K562 (cell line): Measurements from ENCODE around the gene SPTBN4. TPM values are rescaled to one million over a fixed set of nuclear protein-coding genes. Genes with fewer than 3 reads are reported as not detected.

Experiments
- DACH1 ChIP-seq: fragments of 450-650 bp; IDR thresholded peaks from 2 replicates; pipeline ENCODE4 v1.6.1; 2018; ENCODE audit not compliant: partially characterized antibody
- E2F8 ChIP-seq: fragments of 450-650 bp; IDR thresholded peaks from 2 replicates; pipeline ENCODE4 v1.7.1; 2018; ENCODE audit warnings: mild to moderate bottlenecking, low read depth; ENCODE audit not compliant: partially characterized antibody
- GATAD2B ChIP-seq: fragments of 450-650 bp; IDR thresholded peaks from 2 replicates; pipeline ENCODE4 v1.6.1; 2017; ENCODE audit warnings: mild to moderate bottlenecking, borderline replicate concordance
- HIVEP1 ChIP-seq: fragments of 250-450 bp; sonication (Bioruptor Pico); IDR thresholded peaks from 2 replicates; pipeline ENCODE4 v1.4.0; 2020; ENCODE audit warnings: mild to moderate bottlenecking
- KAT7 ChIP-seq: sonication (generic); formaldehyde crosslinking; IDR thresholded peaks from 2 replicates; pipeline ENCODE4 v1.8.0; 2022; ENCODE audit warnings: missing genetic modification reagents, mild to moderate bottlenecking, borderline replicate concordance
- MEF2A ChIP-seq: IDR thresholded peaks from 2 replicates; pipeline ENCODE4 v1.6.1; 2011; ENCODE audit warnings: low read depth, mild to moderate bottlenecking, low read length, moderate library complexity; ENCODE audit not compliant: control insufficient read depth
- NELFE ChIP-seq: IDR thresholded peaks from 2 replicates; pipeline ENCODE4 v1.6.1; 2011; ENCODE audit warnings: mild to moderate bottlenecking; ENCODE audit not compliant: insufficient read depth, insufficient read length
- PCBP2 ChIP-seq: fragments of 200-400 bp; formaldehyde crosslinking; IDR thresholded peaks from 2 replicates; pipeline ENCODE4 v1.6.1; 2018; ENCODE audit warnings: low read length, low read depth, mild to moderate bottlenecking, moderate library complexity; ENCODE audit not compliant: poor library complexity, severe bottlenecking
- POLR2AphosphoS5 ChIP-seq: IDR thresholded peaks from 2 replicates; pipeline ENCODE4 v1.6.1; 2011; ENCODE audit warnings: mild to moderate bottlenecking, low read depth, low read length, moderate library complexity; ENCODE audit not compliant: control insufficient read depth, insufficient read depth
- RAD51 ChIP-seq: fragments of 450-650 bp; IDR thresholded peaks from 2 replicates; pipeline ENCODE4 v1.7.1; 2016; ENCODE audit warnings: low read depth, mild to moderate bottlenecking, borderline replicate concordance
- RB1 ChIP-seq: fragments of 450-650 bp; IDR thresholded peaks from 2 replicates; pipeline ENCODE4 v1.6.1; 2017; ENCODE audit warnings: low read depth, mild to moderate bottlenecking
- RERE ChIP-seq: sonication (generic); formaldehyde crosslinking; IDR thresholded peaks from 2 replicates; pipeline ENCODE4 v1.8.0; 2023; ENCODE audit warnings: missing genetic modification reagents, mild to moderate bottlenecking, borderline replicate concordance
- SAP30 ChIP-seq: fragments of 200-600 bp; sonication (generic); IDR thresholded peaks from 2 replicates; pipeline ENCODE4 v1.6.1; 2012; ENCODE audit warnings: borderline replicate concordance, low read depth, mild to moderate bottlenecking, moderate library complexity, low read length, control low read depth, inconsistent platforms; ENCODE audit not compliant: insufficient read depth, poor library complexity, severe bottlenecking
- SIX5 ChIP-seq, 2 experiments: IDR thresholded peaks; 2 replicates each; pipeline ENCODE4 v1.6.1; 2011; ENCODE audit warnings: low read length in 2 of 2, borderline replicate concordance in 1 of 2, low read depth in 1 of 2, mild to moderate bottlenecking in 1 of 2, moderate library complexity in 1 of 2; ENCODE audit not compliant: insufficient read depth in 1 of 2
- SP1 ChIP-seq: sonication (generic); formaldehyde crosslinking; IDR thresholded peaks from 2 replicates; pipeline ENCODE4 v1.8.1; 2022; ENCODE audit warnings: mild to moderate bottlenecking, missing genetic modification reagents
- TFE3 ChIP-seq: fragments of 450-650 bp; formaldehyde crosslinking; IDR thresholded peaks from 2 replicates; pipeline ENCODE4 v1.4.0; 2020; ENCODE audit warnings: mild to moderate bottlenecking, mixed read lengths
- YBX1 ChIP-seq: fragments of 450-650 bp; IDR thresholded peaks from 2 replicates; pipeline ENCODE4 v1.7.1; 2016; ENCODE audit warnings: mild to moderate bottlenecking
- polyA plus RNA-seq, 8 experiments: library from polyadenylated mRNA; depleted of rRNA in 4 of 8; stranded (reverse) in 5 of 8; unstranded in 3 of 8; fragments of >200 nt; fragmentation: Nextera tagmentation in 2 of 8; fragmentation: Illumina TruSeq in 1 of 8; extraction: Ambion mirVana in 2 of 8; extraction: Trizol in 1 of 8; gene quantifications; 2 replicates each; pipeline versions ENCODE4 v1.2.1 to v1.2.3, GENCODE V29; 2011 to 2014; ENCODE audit warnings: inconsistent platforms in 1 of 8, missing spikeins in 1 of 8
- total RNA-seq, 7 experiments: library from RNA; depleted of rRNA in 6 of 7; stranded (reverse); fragments of >200 nt in 6 of 7; fragmentation: Illumina TruSeq in 2 of 7; extraction: Trizol in 2 of 7; gene quantifications; 2 replicates each; pipeline versions ENCODE4 v1.2.1 to v1.2.3, GENCODE V29; 2011 to 2021; ENCODE audit warnings: low replicate concordance in 1 of 7

Gene SPTBN4
- total and polyA plus RNA-seq, 9 of the 15 experiments (the other 6 are each of a cell fraction or from before 2014, with no cell fraction given), result 0.01 to 1.5 (median 0.86) TPM

GRCh38 chr19:40605216-40605971, 138.6 kb downstream of the SPTBN4 start (continued):
- no peak for TF ChIP-seq RERE (CRISPR knock-in tag)
- TF ChIP-seq POLR2AphosphoS5, result 0 out of 2 replicates have a peak, but pooled peaks have one; percentile 18
- no peak for TF ChIP-seq YBX1
- no peak for TF ChIP-seq TFE3
- TF ChIP-seq SP1 (CRISPR knock-in tag), result peak; percentile 53
- TF ChIP-seq E2F8, result peak; percentile 54
- no peak for TF ChIP-seq GATAD2B
- peak; percentile 30 for TF ChIP-seq DACH1
- TF ChIP-seq SAP30, result no peak
- no peak for TF ChIP-seq MEF2A
- TF ChIP-seq RAD51, result no peak
- TF ChIP-seq RB1, result peak; percentile 73
- no peak for TF ChIP-seq HIVEP1 (CRISPR knock-in tag)
- no peak; the same call in 1 of the 2 replicates for TF ChIP-seq KAT7
- no peak for TF ChIP-seq NELFE
- TF ChIP-seq PCBP2, result no peak
- no peak for TF ChIP-seq SIX5 (IDR thresholded peaks at IDR 0.05; ENCODE audit: borderline replicate concordance in 1 of 2, insufficient read depth in 1 of 2, low read depth in 1 of 2, low read length in 2 of 2)
